ENCODE data around the gene PRRX2.

PRRX2 gene

GRCh38 chr9:129637102-129637501 is 28.3 kb upstream of the PRRX2 start:
- DNase-seq = no peak

GRCh38 chr9:129637673-129638439 is 27.6 kb upstream of the PRRX2 start:
- no peak for DNase-seq

- no peak for DNase-seq
These were observed 26.3 kb upstream of the PRRX2 start for GRCh38 chr9:129639034-129639630.

DNA sequence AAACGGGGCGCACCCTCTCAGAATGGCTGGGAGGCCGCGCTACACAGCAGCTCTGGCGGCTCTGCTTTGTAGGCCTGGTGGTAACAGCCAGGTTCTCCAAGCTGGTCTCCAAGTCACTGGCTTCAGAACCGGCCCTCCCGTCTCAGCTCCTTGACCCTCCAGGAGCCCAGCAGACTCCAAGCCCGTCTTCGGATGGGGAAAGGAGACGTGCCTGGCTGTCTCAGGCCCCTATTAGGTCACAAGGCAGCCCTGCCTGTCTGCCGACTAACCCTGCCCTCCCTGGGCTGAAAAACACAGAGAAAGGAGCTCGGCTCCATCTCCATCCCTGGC is 25.7 kb upstream of the PRRX2 start:
- no peak for DNase-seq

GRCh38 chr9:129640086-129640870 is 25.2 kb upstream of the PRRX2 start:
- no peak for DNase-seq

- no peak for DNase-seq
These were observed 24.3 kb upstream of the PRRX2 start for GRCh38 chr9:129640871-129641749.

GRCh38 chr9:129641750-129642585 is 23.5 kb upstream of the PRRX2 start, which contains the start of gene ASB6:
Gene ASB6, minus strand, starts transcription at chr9:129642151. Its CDS starts 152 bp downstream, at chr9:129641999.
- DNase-seq = peak; percentile 91

- DNase-seq = no peak
These were observed 21.7 kb upstream of the PRRX2 start for GRCh38 chr9:129643706-129644105.

GRCh38 chr9:129644365-129644764 is 21.1 kb upstream of the PRRX2 start:
- no peak for DNase-seq

DNA sequence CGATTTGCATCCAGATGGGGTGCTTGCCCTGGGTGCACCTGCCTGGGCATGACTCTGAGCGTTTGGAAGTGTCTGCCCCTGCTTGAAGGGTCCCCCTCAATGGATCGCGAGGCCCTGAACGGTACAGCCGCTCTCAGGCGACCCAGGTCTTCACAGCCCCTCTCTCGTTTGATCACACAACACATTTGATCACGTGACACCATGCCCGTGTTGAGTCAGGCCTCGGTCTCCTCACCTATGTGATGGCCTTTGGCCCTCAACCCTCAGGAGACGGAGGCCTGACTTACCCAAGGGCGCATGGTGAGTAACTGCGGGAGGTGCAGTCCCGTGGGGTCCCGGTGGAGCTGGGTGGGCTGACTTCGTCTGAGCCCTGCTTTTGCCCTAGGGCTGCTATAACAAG is 20.5 kb upstream of the PRRX2 start:
- DNase-seq = no peak

- no peak for DNase-seq
These were observed 19.2 kb upstream of the PRRX2 start for GRCh38 chr9:129646252-129646651.

DNA sequence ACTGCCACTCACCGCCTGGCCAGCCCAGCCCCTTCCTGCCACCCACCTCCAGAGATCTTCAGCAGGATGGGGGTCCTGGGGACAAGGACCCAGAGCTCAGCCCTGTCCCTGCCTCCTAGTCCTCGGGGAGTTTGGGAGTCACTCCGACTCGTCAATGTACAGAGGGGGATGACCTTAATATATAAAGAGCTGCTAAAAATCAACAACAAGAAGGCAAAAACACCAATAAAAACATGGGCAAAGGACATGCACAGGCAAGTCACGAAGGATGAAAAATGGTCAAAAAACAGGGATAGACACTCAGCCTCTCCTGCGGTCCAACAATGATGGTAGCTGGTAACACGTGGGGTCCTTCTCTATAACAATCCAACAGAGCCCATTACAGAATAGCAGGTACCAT is 18.8 kb upstream of the PRRX2 start:
- no peak for DNase-seq

DNA sequence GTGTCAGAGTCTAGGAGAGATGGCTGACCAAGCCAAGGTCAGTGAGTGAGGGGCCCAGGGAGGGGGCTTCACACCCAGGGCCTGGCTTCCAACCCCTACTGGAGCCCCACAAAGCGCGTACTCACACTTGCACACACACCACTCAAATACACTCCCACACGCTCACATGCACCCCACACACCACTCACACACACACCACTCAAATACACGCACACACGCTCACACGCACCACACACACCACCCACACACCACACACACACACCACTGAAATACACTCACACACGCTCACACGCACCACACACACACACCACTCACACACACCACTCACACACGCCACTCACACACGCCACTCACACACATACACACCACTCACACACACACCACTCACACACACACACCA is 17.8 kb upstream of the PRRX2 start:
- no peak for DNase-seq

GRCh38 chr9:129648092-129648763 is 17.2 kb upstream of the PRRX2 start:
- no peak for DNase-seq

GRCh38 chr9:129648764-129649115 is 16.7 kb upstream of the PRRX2 start:
- no peak for DNase-seq

DNA sequence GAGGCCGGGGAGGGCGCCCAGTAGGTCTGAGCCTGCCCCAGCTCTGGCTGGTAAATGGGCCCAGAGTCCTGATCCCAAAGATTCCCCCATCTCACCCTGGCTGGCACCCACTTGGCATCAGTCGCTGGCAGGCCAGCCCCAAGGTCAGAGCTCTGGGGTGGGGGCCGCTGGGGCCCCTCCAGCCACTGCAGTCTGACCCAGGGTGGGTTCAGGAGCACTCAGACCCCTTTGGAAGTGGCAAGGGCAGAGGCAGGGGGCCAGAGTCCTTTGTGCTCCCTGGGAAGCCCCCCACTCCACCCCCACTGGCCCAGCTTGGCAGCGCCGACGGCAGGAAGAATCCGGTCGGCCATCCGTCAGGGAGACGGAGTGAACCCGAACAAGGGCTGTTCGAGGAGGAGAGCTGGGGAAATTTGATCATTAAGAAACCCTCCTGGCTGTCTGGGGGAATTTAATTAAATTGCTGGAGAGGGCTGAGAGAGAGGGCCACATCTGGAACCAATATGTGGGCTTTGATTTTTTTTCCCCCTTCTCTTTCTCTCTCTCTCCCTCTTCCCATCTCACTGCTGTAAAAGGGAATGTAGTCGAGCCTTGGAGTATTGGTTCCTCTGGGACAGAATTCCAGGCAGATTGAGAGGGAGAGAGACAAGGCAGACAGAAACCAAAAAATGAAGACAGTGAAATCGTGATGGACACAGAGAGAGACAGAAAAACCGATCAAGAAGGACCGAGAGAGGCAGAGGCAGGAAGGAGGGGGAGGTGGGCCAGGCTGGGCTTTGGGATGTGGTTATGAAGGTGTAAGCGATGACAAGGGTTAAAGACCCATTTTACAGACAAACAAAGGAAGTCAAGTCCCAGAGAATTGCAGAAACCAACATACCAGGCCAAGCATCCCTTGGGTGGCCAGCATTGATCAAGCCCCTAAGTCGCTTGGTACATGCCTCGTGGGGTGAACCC is 15.4 kb upstream of the PRRX2 start:
- DNase-seq = no peak

- no peak for DNase-seq
These were observed 14.7 kb upstream of the PRRX2 start for GRCh38 chr9:129650680-129651235.

- no peak for DNase-seq
These were observed 11.5 kb upstream of the PRRX2 start for GRCh38 chr9:129653823-129654553.

- no peak for DNase-seq
These were observed 10.8 kb upstream of the PRRX2 start for GRCh38 chr9:129654554-129655040.

Measured in effector CD8-positive, alpha-beta T cell (primary cell).